ENCODE results near the gene CCL25.
"Not testable (repeated sequence)": the region's sequence is repeated elsewhere in the genome, so short reads cannot be mapped to it uniquely, and the experiment has no call there.

Gene CCL25

GRCh38 chr19:8021374-8021773 is 31.2 kb upstream of the CCL25 start:
- DNase-seq (ENCODE audit: low read depth, low spot score), result no peak
- no peak for TF ChIP-seq CTCF (IDR thresholded peaks at IDR 0.05; ENCODE audit: low read depth, low read length)
- in situ Hi-C loops (cut with HindIII; ENCODE audit: low sequenced_read_pairs), result no loop called here

GRCh38 chr19:8022275-8022674 is 30.3 kb upstream of the CCL25 start:
- DNase-seq (ENCODE audit: low read depth, low spot score), result no peak
- no peak overlapping the region for H3K4me3 ChIP-seq (ENCODE audit: low read depth, low read length)
- TF ChIP-seq CTCF (IDR thresholded peaks at IDR 0.05; ENCODE audit: low read depth, low read length), result no peak
- in situ Hi-C loops (cut with HindIII; ENCODE audit: low sequenced_read_pairs), result no loop called here

More at GRCh38 chr19:8021374-8021773, 31.2 kb upstream of the CCL25 start:
- H3K4me3 ChIP-seq (ENCODE audit: low read depth, low read length), result no peak overlapping the region

- no peak overlapping the region for H3K4me3 ChIP-seq (ENCODE audit: low read depth, low read length)
- no peak for DNase-seq (ENCODE audit: low read depth, low spot score)
- no peak for TF ChIP-seq CTCF (IDR thresholded peaks at IDR 0.05; ENCODE audit: low read depth, low read length)
- in situ Hi-C loops (cut with HindIII; ENCODE audit: low sequenced_read_pairs), result no loop called here
Measured at GRCh38 chr19:8023371-8023770, 29.2 kb upstream of the CCL25 start.

GRCh38 chr19:8024256-8024655 is 28.3 kb upstream of the CCL25 start:
- in situ Hi-C loops (cut with HindIII; ENCODE audit: low sequenced_read_pairs); H3K4me3 ChIP-seq (ENCODE audit: low read depth, low read length); DNase-seq (ENCODE audit: low read depth, low spot score): not testable (repeated sequence)

GRCh38 chr19:8025316-8025715 is 27.2 kb upstream of the CCL25 start:
- TF ChIP-seq CTCF (IDR thresholded peaks at IDR 0.05; ENCODE audit: low read depth, low read length), result no peak
- DNase-seq (ENCODE audit: low read depth, low spot score), result no peak
- in situ Hi-C loops (cut with HindIII; ENCODE audit: low sequenced_read_pairs), result no loop called here
- H3K4me3 ChIP-seq (ENCODE audit: low read depth, low read length), result no peak overlapping the region

GRCh38 chr19:8028951-8029491 is 23.5 kb upstream of the CCL25 start:
- H3K4me3 ChIP-seq (ENCODE audit: low read depth, low read length), result no peak overlapping the region
- DNase-seq (ENCODE audit: low read depth, low spot score), result no peak
- in situ Hi-C loops (cut with HindIII; ENCODE audit: low sequenced_read_pairs), result no loop called here
- TF ChIP-seq CTCF (IDR thresholded peaks at IDR 0.05; ENCODE audit: low read depth, low read length), result no peak

GRCh38 chr19:8030960-8031359 is 21.6 kb upstream of the CCL25 start:
- no peak for DNase-seq (ENCODE audit: low read depth, low spot score)
- in situ Hi-C loops (cut with HindIII; ENCODE audit: low sequenced_read_pairs), result no loop called here
- H3K4me3 ChIP-seq (ENCODE audit: low read depth, low read length), result no peak overlapping the region
- no peak for TF ChIP-seq CTCF (IDR thresholded peaks at IDR 0.05; ENCODE audit: low read depth, low read length)

- H3K4me3 ChIP-seq (ENCODE audit: low read depth, low read length); DNase-seq (ENCODE audit: low read depth, low spot score); in situ Hi-C loops (cut with HindIII; ENCODE audit: low sequenced_read_pairs): not testable (repeated sequence)
Measured at GRCh38 chr19:8033287-8034177, 19.0 kb upstream of the CCL25 start.

Data from astrocyte of the spinal cord (primary cell).